Testis (tissue), 3 donors: Measurements from ENCODE around the gene LTBP4. TPM values are rescaled to one million over a fixed set of nuclear protein-coding genes. Genes with fewer than 3 reads are reported as not detected.

Experiments used
- DNase-seq: peaks from one replicate; pipeline ENCODE4 v3.0.0-alpha.2; 2019
- H3K27ac ChIP-seq, 2 donors: fragments of 200-600 bp; sonication (generic); one replicate each; pipeline ENCODE4 v1.5.1; 2019
- H3K27me3 ChIP-seq: fragments of 200-600 bp; sonication (generic); one replicate; pipeline ENCODE4 v1.5.1; 2019
- H3K36me3 ChIP-seq: fragments of 200-600 bp; sonication (generic); one replicate; pipeline ENCODE4 v1.5.1; 2017; ENCODE audit warnings: low read depth; ENCODE audit errors: missing control alignments
- H3K4me1 ChIP-seq: fragments of 200-600 bp; sonication (generic); one replicate; pipeline ENCODE4 v1.5.1; 2019
- H3K4me3 ChIP-seq, 2 donors: fragments of 200-600 bp; sonication (generic); one replicate each; pipeline ENCODE4 v1.5.1; 2017 to 2019
- H3K9me3 ChIP-seq: fragments of 200-600 bp; sonication (generic); one replicate; pipeline ENCODE4 v1.5.1; 2017
- POLR2A ChIP-seq: fragments of 450-650 bp; IDR thresholded peaks from one replicate; pipeline ENCODE4 v1.6.1; 2017; ENCODE audit warnings: antibody characterized with exemption, mild to moderate bottlenecking, moderate library complexity
- WGBS, 2 donors: methylation state at CpG; one replicate each; pipeline ENCODE4 v1.1.5; 2018; 5-methylcytosine and 5-hydroxymethylcytosine counted together
- intact Hi-C: fragments of 100-400 bp; cut with DNase I; formaldehyde crosslinking; loops from one replicate; pipeline ENCODE4 v1.15.1; 2023; ENCODE audit warnings: low total_unique reads
- polyA plus RNA-seq: library from polyadenylated mRNA; stranded (reverse); fragments of 350-450 nt; fragmentation: Illumina TruSeq; extraction: RNeasy Lipid Tissue Mini Kit (QIAGEN cat#74804); gene quantifications from one replicate; pipeline ENCODE4 v1.2.3, GENCODE V29; 2014; ENCODE audit warnings: low read depth, low replicate concordance; ENCODE audit not compliant: insufficient read depth
- total RNA-seq, 2 donors: library from RNA; depleted of rRNA; stranded (reverse); fragments of >200 nt; gene quantifications; one replicate each; pipeline ENCODE4 v1.2.3, GENCODE V29; 2016
- TF ChIP-seq, protein P1 (sequence below), 3 experiments: fragments of 450-650 bp in 2 of 3; fragments of 200-600 bp in 1 of 3; sonication (generic) in 1 of 3; IDR thresholded peaks; one replicate each; pipeline ENCODE4 v1.5.1; 2016 to 2019; ENCODE audit warnings: antibody characterized with exemption in 3 of 3, mild to moderate bottlenecking in 2 of 3, moderate library complexity in 1 of 3

Gene LTBP4
- total and polyA plus RNA-seq, 3 donors from 2014 or later, result 270 to 417 (median 309) TPM

DNA sequence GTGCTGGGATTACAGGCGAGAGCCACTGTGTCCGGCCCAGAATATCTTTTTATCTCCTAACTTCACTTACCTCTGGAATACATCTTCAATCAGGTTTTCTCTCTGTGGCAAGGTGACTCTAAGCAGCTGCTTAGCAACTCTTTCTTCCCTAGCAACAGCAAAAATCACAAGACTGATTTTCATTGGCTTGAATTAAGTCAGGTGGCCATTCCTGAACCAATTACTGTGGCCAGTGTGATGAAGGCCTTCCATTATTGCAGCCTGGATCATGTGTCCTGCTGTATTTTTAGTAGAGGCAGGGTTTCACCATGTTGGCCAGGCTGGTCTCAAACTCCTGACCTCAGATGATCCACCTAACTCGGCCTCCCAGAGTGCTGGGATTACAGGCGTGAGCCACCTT, 9.0 kb upstream of the LTBP4 start:
- intact Hi-C loops, result no loop called here
- Histone ChIP-seq H3K27ac (no peak overlapping the region), H3K9me3 (no peaks in the 10 kb centered on the region), H3K36me3 (no peaks in the 10 kb centered on the region), H3K4me1 (no peaks in the 10 kb centered on the region), H3K4me3 (no peak overlapping the region), H3K27me3 (no peaks in the 10 kb centered on the region)
- TF ChIP-seq POLR2A, result no peak
- TF ChIP-seq, protein P1, sequence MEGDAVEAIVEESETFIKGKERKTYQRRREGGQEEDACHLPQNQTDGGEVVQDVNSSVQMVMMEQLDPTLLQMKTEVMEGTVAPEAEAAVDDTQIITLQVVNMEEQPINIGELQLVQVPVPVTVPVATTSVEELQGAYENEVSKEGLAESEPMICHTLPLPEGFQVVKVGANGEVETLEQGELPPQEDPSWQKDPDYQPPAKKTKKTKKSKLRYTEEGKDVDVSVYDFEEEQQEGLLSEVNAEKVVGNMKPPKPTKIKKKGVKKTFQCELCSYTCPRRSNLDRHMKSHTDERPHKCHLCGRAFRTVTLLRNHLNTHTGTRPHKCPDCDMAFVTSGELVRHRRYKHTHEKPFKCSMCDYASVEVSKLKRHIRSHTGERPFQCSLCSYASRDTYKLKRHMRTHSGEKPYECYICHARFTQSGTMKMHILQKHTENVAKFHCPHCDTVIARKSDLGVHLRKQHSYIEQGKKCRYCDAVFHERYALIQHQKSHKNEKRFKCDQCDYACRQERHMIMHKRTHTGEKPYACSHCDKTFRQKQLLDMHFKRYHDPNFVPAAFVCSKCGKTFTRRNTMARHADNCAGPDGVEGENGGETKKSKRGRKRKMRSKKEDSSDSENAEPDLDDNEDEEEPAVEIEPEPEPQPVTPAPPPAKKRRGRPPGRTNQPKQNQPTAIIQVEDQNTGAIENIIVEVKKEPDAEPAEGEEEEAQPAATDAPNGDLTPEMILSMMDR (IDR thresholded peaks at IDR 0.05), result no peak
- DNase-seq, result no peak
- WGBS, 2 donors, result 69 to 81% methylated on average over 4 of the region's 4 CpGs

DNA sequence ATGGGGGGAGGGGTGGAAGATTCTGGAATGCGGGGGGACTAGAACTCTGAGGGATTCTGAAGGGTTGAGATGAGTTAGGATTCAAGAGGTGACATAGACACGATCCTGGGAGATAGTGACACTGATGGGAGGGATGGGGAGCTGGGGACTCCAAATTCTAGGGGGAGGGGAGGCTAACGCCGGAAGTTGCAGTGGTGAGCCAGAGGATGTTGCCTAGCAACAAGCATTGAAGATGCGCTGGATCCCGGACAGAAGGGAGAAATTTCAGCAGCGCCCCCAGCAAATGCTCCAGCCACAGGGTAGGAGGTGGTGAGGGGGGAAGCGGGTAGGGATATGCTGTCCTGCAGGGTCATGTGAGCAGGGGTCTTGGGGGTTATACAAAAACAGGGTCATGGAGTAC, 6.9 kb upstream of the LTBP4 start:
- no peaks in the 10 kb centered on the region for H3K36me3 ChIP-seq
- no peak overlapping the region for H3K27ac ChIP-seq
- H3K27me3 ChIP-seq, result no peaks in the 10 kb centered on the region
- DNase-seq, result no peak
- WGBS, 2 donors, result 17 to 24% methylated on average over 8 of the region's 8 CpGs
- no peak overlapping the region for H3K4me3 ChIP-seq
- H3K9me3 ChIP-seq, result no peaks in the 10 kb centered on the region
- peaks cover 9% of the 10 kb centered on the region for H3K4me1 ChIP-seq
- intact Hi-C loops, result no loop called here
- no peak for TF ChIP-seq POLR2A
- TF ChIP-seq, protein P1 (IDR thresholded peaks at IDR 0.05), result no peak

DNA sequence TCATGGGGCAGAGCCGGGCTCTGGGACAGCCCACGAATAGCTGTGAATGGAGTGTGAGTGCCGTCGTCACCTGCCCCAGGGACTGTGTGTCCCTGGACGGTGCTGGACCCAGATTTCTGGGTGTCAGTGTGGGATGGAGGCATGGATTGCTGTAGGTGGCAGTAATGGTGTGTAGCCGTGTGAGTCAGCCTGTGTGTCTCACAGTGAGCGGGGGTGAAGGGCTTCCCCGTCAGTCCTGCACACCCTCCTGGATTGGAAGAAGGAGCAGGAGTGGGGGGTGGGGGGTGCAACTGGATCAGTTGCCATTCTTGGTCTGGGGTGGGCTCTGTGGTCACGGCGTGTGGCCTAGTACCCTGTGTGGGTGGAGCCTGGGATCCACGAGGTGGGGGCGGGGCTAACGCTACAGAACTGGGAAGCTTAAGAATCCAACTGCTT, 6.5 kb upstream of the LTBP4 start:
- no peak for TF ChIP-seq POLR2A
- TF ChIP-seq, protein P1 (IDR thresholded peaks at IDR 0.05), result no peak
- intact Hi-C loops, result no loop called here
- no peak overlapping the region for H3K27ac ChIP-seq
- WGBS, 2 donors, result 15 to 30% methylated on average over 11 to 13 of the region's 13 CpGs
- DNase-seq, result no peak
- H3K36me3 ChIP-seq, result no peaks in the 10 kb centered on the region
- no peaks in the 10 kb centered on the region for H3K27me3 ChIP-seq
- H3K4me3 ChIP-seq, result no peak overlapping the region
- H3K9me3 ChIP-seq, result no peaks in the 10 kb centered on the region
- H3K4me1 ChIP-seq, result peaks cover 11% of the 10 kb centered on the region

DNA sequence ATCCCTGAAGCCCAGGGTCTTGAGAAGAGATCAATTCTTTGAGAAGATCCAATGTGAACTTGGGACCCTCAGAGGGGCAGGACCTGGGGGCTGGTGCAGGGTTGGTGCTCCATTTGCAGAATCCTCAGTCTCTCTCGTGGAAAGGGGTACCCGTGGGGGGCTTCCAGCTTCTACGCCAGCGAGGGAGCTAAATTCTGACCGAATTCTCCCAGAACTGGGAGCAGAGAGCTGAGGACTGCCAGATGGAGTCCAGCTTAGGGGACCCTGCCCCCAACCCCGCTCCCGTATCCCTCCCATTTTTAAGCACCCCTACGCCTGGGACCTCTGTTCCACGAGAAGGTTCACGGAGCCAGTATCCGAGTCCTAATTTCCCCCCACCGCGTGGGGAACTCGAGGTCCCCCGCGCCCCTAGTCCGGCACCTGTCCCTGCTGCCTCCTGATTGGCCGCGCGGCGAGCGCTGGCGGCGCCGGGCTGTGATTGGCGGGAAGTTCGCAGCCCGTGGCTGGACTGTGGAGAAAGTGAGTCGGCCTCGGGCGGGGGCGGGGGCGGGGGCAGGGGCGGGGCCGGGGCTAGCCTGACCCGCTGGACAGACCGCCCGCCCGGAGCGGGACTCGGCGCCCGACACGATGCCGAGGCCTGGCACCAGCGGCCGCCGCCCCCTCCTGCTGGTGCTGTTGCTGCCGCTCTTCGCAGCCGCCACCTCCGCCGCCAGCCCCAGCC, 4.4 kb upstream of the LTBP4 start:
- Histone ChIP-seq H3K4me3 (peak overlapping the region in 1 of 2 donors; percentile 12), H3K27me3 (no peaks in the 10 kb centered on the region), H3K9me3 (no peaks in the 10 kb centered on the region), H3K27ac (no peak overlapping the region), H3K36me3 (no peaks in the 10 kb centered on the region), H3K4me1 (peaks cover 24% of the 10 kb centered on the region)
- peak; percentile 69 for DNase-seq
- TF ChIP-seq POLR2A, result no peak
- TF ChIP-seq, protein P1 (IDR thresholded peaks at IDR 0.05), result no peak
- whole genome bisulfite sequencing, 2 donors, result 4 to 9% methylated on average over 4 to 53 of the region's 53 CpGs
- intact Hi-C loops, result no loop called here

DNA sequence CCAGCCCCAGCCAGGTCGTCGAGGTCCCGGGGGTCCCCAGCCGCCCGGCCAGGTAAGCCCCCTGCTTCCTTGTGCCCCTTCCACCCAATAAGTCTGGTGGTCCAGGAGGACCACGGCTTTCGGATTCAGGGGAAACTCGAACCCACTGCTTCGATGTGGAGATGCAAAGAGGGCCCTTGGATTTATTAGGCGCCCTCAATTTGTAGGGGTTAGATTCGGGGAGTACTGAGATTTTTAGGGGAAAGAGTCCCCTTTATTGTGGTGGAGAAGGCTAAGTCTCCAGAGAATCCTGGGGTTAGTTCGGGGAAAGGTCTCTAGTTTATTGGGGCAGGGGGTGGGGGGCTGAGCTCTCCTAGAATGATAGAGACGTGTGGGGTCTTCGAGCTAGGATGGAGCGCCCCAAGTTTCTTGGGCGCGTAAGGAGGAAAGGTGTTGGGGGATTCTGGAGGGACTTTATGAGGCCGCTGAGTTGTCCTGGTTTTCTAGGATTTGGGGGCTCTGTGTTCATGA, 3.8 kb upstream of the LTBP4 start:
- Histone ChIP-seq H3K36me3 (no peaks in the 10 kb centered on the region), H3K4me1 (peaks cover 27% of the 10 kb centered on the region), H3K27ac (no peak overlapping the region), H3K4me3 (peak overlapping the region; percentile 12 to 35), H3K9me3 (no peaks in the 10 kb centered on the region), H3K27me3 (no peaks in the 10 kb centered on the region)
- 3 to 6% methylated on average over 13 to 18 of the region's 18 CpGs for WGBS, 2 donors
- intact Hi-C loops, result no loop called here
- DNase-seq, result no peak
- TF ChIP-seq, protein P1 (IDR thresholded peaks at IDR 0.05), result no peak
- TF ChIP-seq POLR2A, result no peak
